ENCODE results near the gene DNM1L.
A peak's percentile ranks its signal among the peaks of the same experiment; 100 is the strongest.

DNM1L gene

DNA sequence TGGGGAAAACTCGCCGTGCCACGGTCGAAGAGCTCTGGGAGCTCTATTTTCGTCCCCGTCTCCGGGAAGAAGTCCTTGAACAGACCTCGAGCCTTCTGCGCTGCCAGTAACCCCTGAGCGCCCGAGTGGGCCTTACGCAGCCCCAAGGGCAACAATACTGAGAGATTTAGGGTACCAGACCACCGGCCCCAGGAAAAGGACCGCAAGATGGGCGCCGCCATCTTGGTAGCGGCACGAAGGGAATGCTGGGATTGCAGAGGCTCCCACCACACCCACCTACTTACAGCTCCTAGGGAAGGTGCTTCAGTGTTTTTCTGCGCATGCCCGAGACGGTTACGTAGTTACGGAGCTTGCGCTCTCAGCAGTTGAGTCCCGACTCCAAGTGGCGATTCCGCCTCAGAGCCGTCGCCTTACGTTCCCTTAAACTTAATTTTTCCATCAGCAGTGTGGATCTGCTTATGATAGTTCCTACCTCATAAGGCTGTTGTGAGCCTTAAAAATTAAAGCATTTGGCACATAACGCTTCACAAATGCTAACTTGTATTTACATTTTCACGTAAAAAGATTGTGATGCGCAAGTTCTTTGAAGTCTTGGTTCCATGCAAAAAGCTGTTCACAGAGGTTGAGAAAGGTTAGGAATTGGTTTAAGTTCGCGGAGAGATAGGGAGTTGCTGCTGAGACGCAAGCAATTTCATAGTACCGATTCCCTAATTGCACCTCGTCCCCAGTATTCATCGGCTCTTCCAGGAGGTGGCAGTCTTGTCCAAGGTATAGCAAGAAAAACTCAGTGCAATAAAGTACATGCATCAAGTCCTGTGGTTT lies 76.8 kb downstream of the DNM1L start, which contains the start of gene YARS2:
Gene YARS2, minus strand, starts transcription at position 244 of the 822 bp plus-strand sequence. Its CDS starts 23 bp downstream, at position 221.
- peak; percentile 83 for DNase-seq (ENCODE audit: low spot score)
- TF ChIP-seq CTCF (IDR thresholded peaks at IDR 0.05; ENCODE audit: extremely low read depth, insufficient read depth, missing control alignments): peak; percentile 82

GRCh38 chr12:32756476-32757066 lies 77.5 kb downstream of the DNM1L start:
- no peak for DNase-seq (ENCODE audit: low spot score)
- TF ChIP-seq CTCF (IDR thresholded peaks at IDR 0.05; ENCODE audit: extremely low read depth, insufficient read depth, missing control alignments): no peak
- in situ Hi-C loops (cut with MboI; ENCODE audit: low pct_unique_long_range_greater_than_20kb, low sequenced_read_pairs, unreplicated experiment): loop anchor here (10.0 to 25.0 kb wide), 3 partner anchors 156 to 1268 kb away; partner anchors contain the start of gene ALG10

More for the DNA sequence above, 76.8 kb downstream of the DNM1L start, which contains the start of gene YARS2:
- in situ Hi-C loops (cut with MboI; ENCODE audit: low pct_unique_long_range_greater_than_20kb, low sequenced_read_pairs, unreplicated experiment): loop anchor here (10.0 to 25.0 kb wide), 3 partner anchors 156 to 1269 kb away; partner anchors contain the start of gene ALG10

DNA sequence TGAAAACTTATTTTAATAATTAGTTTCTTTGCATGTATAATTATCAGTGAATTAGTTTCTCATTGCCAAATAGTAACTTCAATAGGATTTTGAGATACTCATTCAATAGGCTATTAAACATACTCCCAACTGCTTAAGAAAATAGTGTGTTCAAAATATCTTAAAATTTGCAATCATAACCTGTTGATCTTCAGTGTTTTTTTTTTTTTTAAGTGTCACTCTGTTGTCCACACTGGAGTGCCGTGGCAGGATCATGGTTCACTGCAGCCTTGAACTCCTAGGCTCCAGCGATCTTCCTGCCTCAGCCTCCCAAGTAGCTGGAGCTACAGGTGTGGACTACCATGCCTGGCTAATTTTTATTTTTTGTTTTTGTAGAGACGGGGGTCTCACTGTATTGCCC lies 78.1 kb downstream of the DNM1L start:
- no peak for DNase-seq (ENCODE audit: low spot score)
- TF ChIP-seq CTCF (IDR thresholded peaks at IDR 0.05; ENCODE audit: extremely low read depth, insufficient read depth, missing control alignments): no peak

DNA sequence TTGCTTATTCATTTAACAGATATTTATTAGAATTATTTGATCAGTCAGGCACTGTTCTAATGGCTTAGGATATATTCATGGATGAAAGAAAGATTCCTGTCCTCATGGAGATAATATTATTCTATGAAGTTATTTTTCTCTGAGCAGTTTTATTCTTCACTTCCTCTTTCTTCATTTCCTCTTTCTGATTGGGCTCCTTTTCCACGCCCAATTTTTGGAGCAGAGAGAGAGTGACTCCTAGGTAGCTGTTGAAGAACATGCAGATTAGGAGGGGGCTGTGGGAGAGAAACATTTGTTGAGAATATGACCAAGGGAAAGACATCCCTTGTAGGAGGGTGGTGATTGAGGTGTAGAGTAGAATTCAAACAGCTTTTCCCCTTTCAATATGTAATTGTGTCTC lies 82.6 kb downstream of the DNM1L start:
- TF ChIP-seq CTCF (IDR thresholded peaks at IDR 0.05; ENCODE audit: extremely low read depth, insufficient read depth, missing control alignments): no peak
- no peak for DNase-seq (ENCODE audit: low spot score)
- in situ Hi-C loops (cut with MboI; ENCODE audit: low pct_unique_long_range_greater_than_20kb, low sequenced_read_pairs, unreplicated experiment): loop anchor here (25.0 kb wide), 1 partner anchor 151 kb away; no protein-coding TSS in a partner anchor

More for the DNA sequence above, 78.1 kb downstream of the DNM1L start:
- in situ Hi-C loops (cut with MboI; ENCODE audit: low pct_unique_long_range_greater_than_20kb, low sequenced_read_pairs, unreplicated experiment): loop anchor here (10.0 to 25.0 kb wide), 3 partner anchors 155 to 1268 kb away; partner anchors contain the start of gene ALG10

GRCh38 chr12:32765906-32766305 lies 86.8 kb downstream of the DNM1L start:
- in situ Hi-C loops (cut with MboI; ENCODE audit: low pct_unique_long_range_greater_than_20kb, low sequenced_read_pairs, unreplicated experiment): loop anchor here (25.0 kb wide), 1 partner anchor 146 kb away; no protein-coding TSS in a partner anchor
- DNase-seq (ENCODE audit: low spot score): no peak
- no peak for TF ChIP-seq CTCF (IDR thresholded peaks at IDR 0.05; ENCODE audit: extremely low read depth, insufficient read depth, missing control alignments)

DNA sequence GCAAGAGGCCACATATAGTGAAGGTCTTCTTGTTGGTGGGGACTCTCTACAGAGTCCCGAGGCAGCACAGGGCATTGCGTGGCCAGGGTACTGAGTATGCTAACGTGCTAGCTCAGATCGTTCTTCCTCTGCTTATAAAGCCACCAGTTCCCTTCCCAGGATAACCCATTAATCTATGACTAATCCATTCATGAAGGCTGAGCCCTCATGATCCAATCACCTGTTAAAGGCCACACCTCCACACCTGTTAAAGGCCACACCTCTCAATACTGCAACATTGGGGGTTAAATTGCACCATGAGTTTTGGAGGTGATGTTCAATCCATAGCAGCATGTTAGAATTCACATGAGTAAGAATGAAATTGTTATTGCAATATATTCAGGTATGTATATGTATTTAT lies 89.4 kb downstream of the DNM1L start:
- no peak for TF ChIP-seq CTCF (IDR thresholded peaks at IDR 0.05; ENCODE audit: extremely low read depth, insufficient read depth, missing control alignments)
- DNase-seq (ENCODE audit: low spot score): no peak
- in situ Hi-C loops (cut with MboI; ENCODE audit: low pct_unique_long_range_greater_than_20kb, low sequenced_read_pairs, unreplicated experiment): loop anchor here (25.0 kb wide), 1 partner anchor 144 kb away; no protein-coding TSS in a partner anchor
